Mucosa of descending colon (tissue), 3 donors: ENCODE data around the gene SLX9. TPM values are rescaled to one million over a fixed set of nuclear protein-coding genes. Genes with fewer than 3 reads are reported as not detected.

Experiments
- ATAC-seq: fragments of 200-7000 bp; cut with Tn5 transposase; one replicate; pipeline ENCODE4 v1.9.1; 2020; ENCODE audit warnings: mild to moderate bottlenecking, moderate library complexity
- DNase-seq, 3 donors: peaks; one replicate each; pipeline ENCODE4 v3.0.0-alpha.2; 2020
- H3K36me3 ChIP-seq: fragments of 200-600 bp; one replicate; pipeline ENCODE4 v1.8.0; 2021; ENCODE audit warnings: low read depth, mild to moderate bottlenecking
- H3K4me1 ChIP-seq: fragments of 200-600 bp; one replicate; pipeline ENCODE4 v1.8.0; 2021; ENCODE audit warnings: low read depth, mild to moderate bottlenecking
- H3K4me3 ChIP-seq: fragments of 200-600 bp; one replicate; pipeline ENCODE4 v1.8.0; 2021; ENCODE audit warnings: mild to moderate bottlenecking
- H3K9me3 ChIP-seq: fragments of 200-600 bp; one replicate; pipeline ENCODE4 v1.8.0; 2021; ENCODE audit warnings: mild to moderate bottlenecking
- CTCF ChIP-seq: fragments of 200-600 bp; IDR thresholded peaks from one replicate; pipeline ENCODE4 v1.8.0; 2022; ENCODE audit warnings: antibody characterized with exemption, mild to moderate bottlenecking
- intact Hi-C, 2 donors: fragments of 100-400 bp; cut with DNase I in 1 of 2; cut with micrococcal nuclease in 1 of 2; formaldehyde crosslinking; loops; one replicate each; pipeline versions ENCODE4 v1.11.0 to v1.11.1; 2022; cut with DNase I, micrococcal nuclease
- total RNA-seq, 3 donors: library from RNA; stranded (reverse); fragmentation: NEBNext Ultra II Directional in 2 of 3; extraction: Animal tissue kit (Norgen Biotek cat#: 25700) in 2 of 3; gene quantifications; one replicate each; pipeline versions ENCODE4 v1.2.1 to v1.2.4, GENCODE V29; 2021 to 2023
- donor health status: DM: no; HTN: no; CAD: no; lungs with moderate emphysema.
- donor health status: DM: no; HTN: no; CAD: no.
- donor health status: DM: no; HTN: yes; CAD: no.

The SLX9 gene
- total RNA-seq, 3 donors from 2014 or later = 19.8 to 42.2 (median 20.9) TPM

GRCh38 chr21:44998086-44998620 lies 58.3 kb downstream of the SLX9 start:
- no peak overlapping the region for H3K4me3 ChIP-seq
- H3K9me3 ChIP-seq = no peaks in the 10 kb centered on the region
- ATAC-seq (no peak), DNase-seq (peak in 2 of 3 donors; percentile 7 to 18)
- H3K4me1 ChIP-seq = no peaks in the 10 kb centered on the region
- intact Hi-C loops = no loop called here
- no peaks in the 10 kb centered on the region for H3K36me3 ChIP-seq
- no peak for TF ChIP-seq CTCF

- Histone ChIP-seq H3K9me3 (no peaks in the 10 kb centered on the region), H3K36me3 (no peaks in the 10 kb centered on the region), H3K4me1 (no peaks in the 10 kb centered on the region), H3K4me3 (no peak overlapping the region)
- no peak for TF ChIP-seq CTCF
- intact Hi-C loops = no loop called here
- ATAC-seq (no peak), DNase-seq (peak in 2 of 3 donors; percentile 14 to 29)
Observed at GRCh38 chr21:44998621-44999427, 59.0 kb downstream of the SLX9 start.

GRCh38 chr21:44999428-44999971 lies 59.7 kb downstream of the SLX9 start:
- Histone ChIP-seq H3K4me3 (no peak overlapping the region), H3K36me3 (no peaks in the 10 kb centered on the region), H3K4me1 (no peaks in the 10 kb centered on the region), H3K9me3 (no peaks in the 10 kb centered on the region)
- DNase-seq (peak in 2 of 3 donors; percentile 8 to 37), ATAC-seq (no peak)
- no peak for TF ChIP-seq CTCF
- intact Hi-C loops = no loop called here

- H3K9me3 ChIP-seq = no peaks in the 10 kb centered on the region
- intact Hi-C loops = no loop called here
- DNase-seq = peak in 2 of 3 donors; percentile 15 to 40
- no peak for ATAC-seq
- H3K4me3 ChIP-seq = no peak overlapping the region
- no peak for TF ChIP-seq CTCF
- H3K4me1 ChIP-seq = no peaks in the 10 kb centered on the region
- no peaks in the 10 kb centered on the region for H3K36me3 ChIP-seq
Observed at GRCh38 chr21:44999972-45000636, 60.3 kb downstream of the SLX9 start.

- Histone ChIP-seq H3K9me3 (no peaks in the 10 kb centered on the region), H3K4me1 (no peaks in the 10 kb centered on the region), H3K36me3 (no peaks in the 10 kb centered on the region), H3K4me3 (no peak overlapping the region)
- DNase-seq = peak in 1 of 3 donors; percentile 19
- no peak for TF ChIP-seq CTCF
- ATAC-seq = no peak
- intact Hi-C loops = no loop called here
Observed at GRCh38 chr21:45000637-45001133, 60.9 kb downstream of the SLX9 start.
